ENCODE measurements around the gene SBNO1.
"Not testable (repeated sequence)": the region's sequence is repeated elsewhere in the genome, so short reads cannot be mapped to it uniquely, and the experiment has no call there.

Gene SBNO1

GRCh38 chr12:123319826-123320225 lies 44.8 kb downstream of the SBNO1 start:
- TF ChIP-seq CTCF (IDR thresholded peaks at IDR 0.05; ENCODE audit: low read depth, low read length) (no peak), EZH2phosphoT487 (IDR thresholded peaks at IDR 0.05; ENCODE audit: low read depth) (no peak)
- Histone ChIP-seq H3K27me3 (ENCODE audit: low read depth, low read length) (no peaks in the 10 kb centered on the region), H3K4me1 (ENCODE audit: low read length) (no peaks in the 10 kb centered on the region), H3K36me3 (replicated peaks; ENCODE audit: low read depth, low read length) (peaks cover 66% of the 10 kb centered on the region), H3K4me2 (ENCODE audit: low read length) (no peak overlapping the region), H3K27ac (ENCODE audit: low read length) (no peak overlapping the region), H3K79me2 (ENCODE audit: low read length) (no peaks in the 10 kb centered on the region), H3K9ac (ENCODE audit: low read length) (no peak overlapping the region), H2AFZ (ENCODE audit: low read depth, low read length) (no peak overlapping the region), H3K4me3 (ENCODE audit: low read length) (no peak overlapping the region), H3K9me3 (ENCODE audit: insufficient read depth, low read length) (no peaks in the 10 kb centered on the region), H4K20me1 (ENCODE audit: insufficient read depth, low read length) (0 out of 2 replicates have a peak, but pooled peaks cover 3% of the 10 kb centered on the region)

- Histone ChIP-seq H3K4me3 (ENCODE audit: low read length) (no peak overlapping the region), H3K4me2 (ENCODE audit: low read length) (no peak overlapping the region), H3K4me1 (ENCODE audit: low read length) (no peaks in the 10 kb centered on the region), H3K9ac (ENCODE audit: low read length) (no peak overlapping the region), H3K27ac (ENCODE audit: low read length) (no peak overlapping the region), H4K20me1 (ENCODE audit: insufficient read depth, low read length) (0 out of 2 replicates have a peak, but pooled peaks cover 3% of the 10 kb centered on the region), H3K79me2 (ENCODE audit: low read length) (no peaks in the 10 kb centered on the region), H2AFZ (ENCODE audit: low read depth, low read length) (no peak overlapping the region), H3K27me3 (ENCODE audit: low read depth, low read length) (no peaks in the 10 kb centered on the region), H3K36me3 (replicated peaks; ENCODE audit: low read depth, low read length) (peaks cover 67% of the 10 kb centered on the region), H3K9me3 (ENCODE audit: insufficient read depth, low read length) (no peaks in the 10 kb centered on the region)
- TF ChIP-seq CTCF (IDR thresholded peaks at IDR 0.05; ENCODE audit: low read depth, low read length) (no peak), EZH2phosphoT487 (IDR thresholded peaks at IDR 0.05; ENCODE audit: low read depth) (no peak)
Observed at GRCh38 chr12:123319273-123319672, 45.4 kb downstream of the SBNO1 start.

GRCh38 chr12:123313046-123313445 lies 51.6 kb downstream of the SBNO1 start:
- not testable (repeated sequence) for H3K27ac ChIP-seq (ENCODE audit: low read length); H3K27me3 ChIP-seq (ENCODE audit: low read depth, low read length); H3K4me2 ChIP-seq (ENCODE audit: low read length); H3K4me1 ChIP-seq (ENCODE audit: low read length); H4K20me1 ChIP-seq (ENCODE audit: insufficient read depth, low read length); H2AFZ ChIP-seq (ENCODE audit: low read depth, low read length); H3K9ac ChIP-seq (ENCODE audit: low read length); H3K79me2 ChIP-seq (ENCODE audit: low read length); H3K9me3 ChIP-seq (ENCODE audit: insufficient read depth, low read length); H3K4me3 ChIP-seq (ENCODE audit: low read length)
- H3K36me3 ChIP-seq (replicated peaks; ENCODE audit: low read depth, low read length): peaks cover 50% of the 10 kb centered on the region

- Histone ChIP-seq H3K4me3 (ENCODE audit: low read length) (no peak overlapping the region), H3K9ac (ENCODE audit: low read length) (no peak overlapping the region), H3K9me3 (ENCODE audit: insufficient read depth, low read length) (no peaks in the 10 kb centered on the region), H3K36me3 (replicated peaks; ENCODE audit: low read depth, low read length) (peaks cover 59% of the 10 kb centered on the region), H3K4me2 (ENCODE audit: low read length) (no peak overlapping the region), H2AFZ (ENCODE audit: low read depth, low read length) (no peak overlapping the region), H3K79me2 (ENCODE audit: low read length) (no peaks in the 10 kb centered on the region), H3K27me3 (ENCODE audit: low read depth, low read length) (no peaks in the 10 kb centered on the region), H3K27ac (ENCODE audit: low read length) (no peak overlapping the region), H4K20me1 (ENCODE audit: insufficient read depth, low read length) (no peaks in the 10 kb centered on the region), H3K4me1 (ENCODE audit: low read length) (no peaks in the 10 kb centered on the region)
- TF ChIP-seq EZH2phosphoT487 (IDR thresholded peaks at IDR 0.05; ENCODE audit: low read depth): no peak
- TF ChIP-seq CTCF (IDR thresholded peaks at IDR 0.05; ENCODE audit: low read depth, low read length): no peak
Observed at GRCh38 chr12:123306200-123306599, 58.4 kb downstream of the SBNO1 start.

GRCh38 chr12:123305136-123305535 lies 59.5 kb downstream of the SBNO1 start:
- H3K36me3 ChIP-seq (replicated peaks; ENCODE audit: low read depth, low read length): peaks cover 55% of the 10 kb centered on the region

More at GRCh38 chr12:123305136-123305535, 59.5 kb downstream of the SBNO1 start:
- Histone ChIP-seq H3K4me3 (ENCODE audit: low read length) (no peak overlapping the region), H2AFZ (ENCODE audit: low read depth, low read length) (no peak overlapping the region), H3K27ac (ENCODE audit: low read length) (no peak overlapping the region), H4K20me1 (ENCODE audit: insufficient read depth, low read length) (no peaks in the 10 kb centered on the region), H3K9me3 (ENCODE audit: insufficient read depth, low read length) (no peaks in the 10 kb centered on the region), H3K27me3 (ENCODE audit: low read depth, low read length) (no peaks in the 10 kb centered on the region), H3K9ac (ENCODE audit: low read length) (no peak overlapping the region), H3K4me2 (ENCODE audit: low read length) (no peak overlapping the region), H3K79me2 (ENCODE audit: low read length) (no peaks in the 10 kb centered on the region), H3K4me1 (ENCODE audit: low read length) (no peaks in the 10 kb centered on the region)
- TF ChIP-seq EZH2phosphoT487 (IDR thresholded peaks at IDR 0.05; ENCODE audit: low read depth) (no peak), CTCF (IDR thresholded peaks at IDR 0.05; ENCODE audit: low read depth, low read length) (no peak)
